H1 (cell line): ENCODE measurements around the gene TMEM271. TPM values are rescaled to one million over a fixed set of nuclear protein-coding genes. Genes with fewer than 3 reads are reported as not detected.

Source experiments
- CTCF ChIA-PET: fragments of 300-600 bp; sonication (Branson Sonifier 250); formaldehyde crosslinking; loops from one replicate; lab custom pipeline; 2021; ENCODE audit not compliant: partially characterized antibody; lab: Charles Lee
- POLR2A ChIA-PET: fragments of 300-600 bp; sonication (Branson Sonifier 250); formaldehyde crosslinking; loops from one replicate; lab custom pipeline; 2021; ENCODE audit warnings: inconsistent platforms; ENCODE audit not compliant: partially characterized antibody; lab: Charles Lee
- DNase-seq, 2 experiments: peaks; one replicate each; pipeline versions ENCODE4 v3.0.0 to v3.0.0-alpha.2; 2010 to 2022; ENCODE audit warnings: low spot score in 2 of 2, low read depth in 1 of 2, mixed read lengths in 1 of 2
- FAIRE-seq: peaks from 2 replicates; lab custom pipeline; 2011; peaks lifted over from hg19 to GRCh38; lab: Jason Lieb, UNC
- H2AFZ ChIP-seq: 2 replicates; pipeline ENCODE4 v1.8.1; 2012; ENCODE audit warnings: low read length, inconsistent platforms
- H2AK5ac ChIP-seq: 2 replicates; pipeline ENCODE4 v1.6.1; 2013; ENCODE audit warnings: low read depth, low read length
- H2BK120ac ChIP-seq: replicated peaks from 2 replicates; pipeline ENCODE3; 2013; ENCODE audit warnings: low read depth, low read length, inconsistent platforms
- H2BK12ac ChIP-seq: 2 replicates; pipeline ENCODE4 v1.6.1; 2013; ENCODE audit warnings: low read depth, low read length
- H2BK15ac ChIP-seq: 2 replicates; pipeline ENCODE4 v1.6.1; 2013; ENCODE audit warnings: low read length
- H2BK20ac ChIP-seq: 2 replicates; pipeline ENCODE4 v1.6.1; 2013; ENCODE audit warnings: low read length
- H2BK5ac ChIP-seq: 2 replicates; pipeline ENCODE4 v1.6.1; 2013; ENCODE audit warnings: low read depth, low read length
- H3K14ac ChIP-seq: 2 replicates; pipeline ENCODE4 v1.6.1; 2013; ENCODE audit warnings: inconsistent platforms; ENCODE audit not compliant: insufficient read length
- H3K18ac ChIP-seq: 2 replicates; pipeline ENCODE4 v1.6.1; 2013; ENCODE audit warnings: low read length; ENCODE audit errors: extremely low read depth
- H3K23ac ChIP-seq: 2 replicates; pipeline ENCODE4 v1.6.1; 2013; ENCODE audit warnings: inconsistent platforms; ENCODE audit not compliant: insufficient read length
- H3K23me2 ChIP-seq: 2 replicates; pipeline ENCODE4 v1.6.1; 2013; ENCODE audit warnings: low read depth, low read length
- H3K27ac ChIP-seq: 2 replicates; pipeline ENCODE4 v1.6.1; 2011; ENCODE audit warnings: low read depth, low read length, inconsistent platforms
- H3K27me3 ChIP-seq, 4 experiments: replicated peaks in 1 of 4; 1 replicate in 1 of 4; 2 replicates in 3 of 4; pipeline versions ENCODE4 v1.6.1 to v1.8.1; 2011 to 2013; ENCODE audit warnings: low read length in 3 of 4, mild to moderate bottlenecking in 3 of 4, inconsistent platforms in 2 of 4, mixed read lengths in 2 of 4, moderate library complexity in 1 of 4; ENCODE audit not compliant: control insufficient read depth in 3 of 4, insufficient read depth in 3 of 4; ENCODE audit errors: extremely low read depth in 1 of 4
- H3K36me3 ChIP-seq, 4 experiments: 2 replicates each; pipeline versions ENCODE4 v1.6.1 to v1.8.1; 2011 to 2013; ENCODE audit warnings: mild to moderate bottlenecking in 4 of 4, low read length in 3 of 4, moderate library complexity in 2 of 4, control low read depth in 1 of 4, inconsistent platforms in 1 of 4; ENCODE audit not compliant: insufficient read depth in 4 of 4, control insufficient read depth in 2 of 4
- H3K4ac ChIP-seq: replicated peaks from 2 replicates; pipeline ENCODE3; 2013; ENCODE audit warnings: low read length, low read depth, mixed read lengths, inconsistent platforms; ENCODE audit not compliant: insufficient read length
- H3K4me1 ChIP-seq, 4 experiments: replicated peaks in 1 of 4; 1 replicate in 1 of 4; 2 replicates in 3 of 4; pipeline versions ENCODE4 v1.6.1 to v1.8.1; 2011 to 2013; ENCODE audit warnings: low read length in 3 of 4, inconsistent platforms in 2 of 4, mixed read lengths in 1 of 4; ENCODE audit not compliant: insufficient read depth in 4 of 4, control insufficient read depth in 3 of 4
- H3K4me2 ChIP-seq, 2 experiments: 2 replicates each; pipeline versions ENCODE4 v1.6.1 to v1.8.1; 2011 to 2013; ENCODE audit warnings: low read depth in 2 of 2, low read length in 2 of 2, control low read depth in 1 of 2, inconsistent platforms in 1 of 2, mild to moderate bottlenecking in 1 of 2; ENCODE audit not compliant: insufficient read depth in 1 of 2
- H3K4me3 ChIP-seq, 4 experiments: fragments of 200-600, 300-600 bp in 1 of 4; sonication (generic), shearing (Covaris generic), sonication (Bioruptor Twin) in 1 of 4; 2 replicates each; pipeline versions ENCODE4 v1.5.1 to v1.8.1; 2011 to 2016; ENCODE audit warnings: low read length in 4 of 4, low read depth in 3 of 4, control low read depth in 2 of 4, inconsistent platforms in 2 of 4, mild to moderate bottlenecking in 2 of 4, mixed read lengths in 1 of 4, moderate library complexity in 1 of 4; ENCODE audit not compliant: insufficient read depth in 2 of 4; ENCODE audit errors: extremely low read depth in 1 of 4
- H3K56ac ChIP-seq: replicated peaks from 2 replicates; pipeline ENCODE3; 2013; ENCODE audit warnings: low read depth, mild to moderate bottlenecking, mixed read lengths, low read length, inconsistent platforms; ENCODE audit not compliant: insufficient read length
- H3K79me1 ChIP-seq: 2 replicates; pipeline ENCODE4 v1.6.1; 2013; ENCODE audit warnings: low read depth, low read length, control low read depth
- H3K79me2 ChIP-seq, 2 experiments: 2 replicates each; pipeline versions ENCODE4 v1.6.1 to v1.8.1; 2012 to 2013; ENCODE audit warnings: low read length in 2 of 2, mild to moderate bottlenecking in 2 of 2, inconsistent platforms in 1 of 2; ENCODE audit not compliant: insufficient read depth in 2 of 2, control insufficient read depth in 1 of 2
- H3K9ac ChIP-seq, 4 experiments: replicated peaks in 1 of 4; 1 replicate in 1 of 4; 2 replicates in 3 of 4; pipeline versions ENCODE4 v1.6.1 to v1.8.1; 2011 to 2013; ENCODE audit warnings: low read depth in 3 of 4, low read length in 3 of 4, control low read depth in 2 of 4, mild to moderate bottlenecking in 2 of 4, moderate library complexity in 2 of 4, inconsistent platforms in 1 of 4; ENCODE audit errors: extremely low read depth in 1 of 4
- H3K9me3 ChIP-seq, 2 experiments: 2 replicates each; pipeline versions ENCODE4 v1.6.1 to v1.8.1; 2012 to 2013; ENCODE audit warnings: mild to moderate bottlenecking in 2 of 2, moderate library complexity in 2 of 2, control low read depth in 1 of 2, inconsistent platforms in 1 of 2, low read depth in 1 of 2, low read length in 1 of 2, mixed read lengths in 1 of 2; ENCODE audit not compliant: insufficient read depth in 2 of 2
- H4K20me1 ChIP-seq, 2 experiments: replicated peaks in 1 of 2; 2 replicates each; pipeline versions ENCODE3 to v1.8.1; 2011 to 2013; ENCODE audit warnings: inconsistent platforms in 2 of 2, low read length in 2 of 2, mild to moderate bottlenecking in 1 of 2; ENCODE audit not compliant: insufficient read depth in 2 of 2, control insufficient read depth in 1 of 2
- H4K5ac ChIP-seq: 2 replicates; pipeline ENCODE4 v1.6.1; 2013; ENCODE audit warnings: low read length, low read depth, mixed read lengths, inconsistent platforms; ENCODE audit not compliant: insufficient read length
- H4K8ac ChIP-seq: 2 replicates; pipeline ENCODE4 v1.8.0; 2013; ENCODE audit warnings: mild to moderate bottlenecking, moderate library complexity, low read length, inconsistent platforms; ENCODE audit not compliant: insufficient read depth; ENCODE audit errors: extremely low read depth
- H4K91ac ChIP-seq: replicated peaks from 2 replicates; pipeline ENCODE3; 2013; ENCODE audit warnings: low read length, mixed read lengths, inconsistent platforms; ENCODE audit not compliant: insufficient read length
- ASH2L ChIP-seq: fragments of 200-600, 300-600 bp; sonication (generic); IDR thresholded peaks from one replicate; pipeline ENCODE4 v1.7.1; 2017; ENCODE audit warnings: low read length
- CHD2 ChIP-seq: IDR thresholded peaks from 2 replicates; pipeline ENCODE4 v1.6.1; 2012; ENCODE audit warnings: low read length, improper control_type of control experiment
- FOSL1 ChIP-seq: IDR thresholded peaks from 2 replicates; pipeline ENCODE4 v1.6.1; 2011; ENCODE audit warnings: mild to moderate bottlenecking, low read depth, low read length, moderate library complexity; ENCODE audit not compliant: insufficient read depth
- KDM4A ChIP-seq: IDR thresholded peaks from one replicate; pipeline ENCODE4 v1.7.1; 2012; ENCODE audit warnings: low read depth, mild to moderate bottlenecking, moderate library complexity, low read length, inconsistent platforms; ENCODE audit not compliant: severe bottlenecking
- KDM5A ChIP-seq: fragments of 200-600 bp; IDR thresholded peaks from 2 replicates; pipeline ENCODE4 v1.7.1; 2012; ENCODE audit warnings: mild to moderate bottlenecking, low read length, inconsistent platforms, mixed read lengths
- SIRT6 ChIP-seq: IDR thresholded peaks from one replicate; pipeline ENCODE4 v1.7.1; 2012; ENCODE audit warnings: low read length, inconsistent platforms
- SP4 ChIP-seq: IDR thresholded peaks from 2 replicates; pipeline ENCODE4 v1.6.1; 2012; ENCODE audit warnings: low read length, inconsistent platforms
- WGBS, 2 experiments: shearing (Covaris generic) in 1 of 2; methylation state at CpG; one replicate each; pipeline versions ENCODE4 v1.1.6 to v1.1.7; 2013 to 2015; ENCODE audit warnings: low lambda C conversion rate in 2 of 2, mixed read lengths in 2 of 2, inconsistent platforms in 1 of 2, low coverage in 1 of 2, missing lambda C conversion rate in 1 of 2; ENCODE audit not compliant: insufficient replicate concordance in 2 of 2, insufficient coverage in 1 of 2, insufficient read length in 1 of 2; ENCODE audit errors: extremely low coverage in 1 of 2, missing lambda C conversion rate in 1 of 2; 5-methylcytosine and 5-hydroxymethylcytosine counted together
- polyA plus RNA-seq, 7 experiments: library from polyadenylated mRNA; depleted of rRNA in 3 of 7; stranded (reverse) in 5 of 7; unstranded in 2 of 7; fragments of >200 nt in 5 of 7; fragments of 200-250 nt in 2 of 7; gene quantifications; 1 replicate in 5 of 7; 2 replicates in 1 of 7; 4 replicates in 1 of 7; pipeline versions ENCODE4 v1.2.1 to v1.2.3, GENCODE V29; 2011 to 2013; ENCODE audit warnings: missing spikeins in 2 of 7, mixed read lengths in 2 of 7
- total RNA-seq: library from RNA; stranded (reverse); fragmentation: NEBNext Ultra II Directional; extraction: Animal tissue kit (Norgen Biotek cat#: 25700); gene quantifications from 2 replicates; pipeline ENCODE4 v1.2.1, GENCODE V29; 2021

Gene TMEM271
- total and polyA plus RNA-seq, 2 of the 8 experiments (the other 6 are each of a cell fraction or from before 2014, with no cell fraction given), result 0.08 to 0.35 TPM

DNA sequence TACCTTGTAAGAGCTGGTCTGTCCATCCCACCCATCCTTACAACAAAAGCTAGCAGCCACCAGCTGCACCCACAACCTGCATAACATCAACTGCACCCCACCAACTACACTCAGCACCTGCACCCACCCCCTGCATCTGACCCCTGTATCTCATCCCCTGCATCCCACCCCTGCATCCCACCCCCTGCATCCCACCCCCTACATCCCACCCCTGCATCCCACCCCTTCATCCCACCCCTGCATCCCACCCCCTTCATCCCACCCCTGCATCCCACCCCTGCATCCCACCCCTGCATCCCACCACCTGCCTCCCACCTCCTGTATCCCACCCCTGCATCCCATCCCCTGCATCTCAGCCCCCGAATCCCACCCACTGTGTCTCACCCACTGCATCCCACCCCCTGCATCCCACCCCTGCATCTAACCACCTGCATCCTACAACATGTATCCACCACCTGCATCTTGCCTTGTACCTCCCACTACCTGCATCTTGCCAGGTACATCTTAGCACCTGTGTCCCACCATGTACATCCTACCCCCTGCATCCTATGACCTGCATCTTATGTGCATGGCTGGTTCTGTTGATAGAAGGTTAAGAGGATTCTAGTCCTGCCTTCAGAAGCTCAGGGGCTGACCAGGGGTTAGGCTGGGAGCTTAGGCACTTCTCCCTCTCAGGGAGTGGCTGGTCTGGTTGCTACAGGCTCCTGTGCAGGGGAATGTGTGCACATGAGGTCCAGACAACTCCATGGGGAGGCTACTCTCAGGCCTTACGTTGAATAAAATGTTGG is 9.4 kb downstream of the TMEM271 start:
- H2AFZ ChIP-seq, result no peak overlapping the region
- no peak overlapping the region for H3K27ac ChIP-seq
- peaks cover 9 to 18% of the 10 kb centered on the region in 2 experiments for H3K9me3 ChIP-seq
- no peak overlapping the region for H2BK20ac ChIP-seq
- H3K23me2 ChIP-seq, result no peaks in the 10 kb centered on the region
- DNase-seq, result no peak
- TF ChIP-seq FOSL1 (no peak), CHD2 (no peak), SIRT6 (no peak), SP4 (no peak), ASH2L (no peak), KDM5A (no peak), KDM4A (no peak)
- no peak overlapping the region for H3K14ac ChIP-seq
- no peak overlapping the region for H2BK120ac ChIP-seq
- no peak overlapping the region for H3K18ac ChIP-seq
- peaks cover 0 to 2% (median 0%) of the 10 kb centered on the region in 4 experiments; a peak in 1 of 7 replicates for H3K4me1 ChIP-seq
- H3K4me2 ChIP-seq, result no peak overlapping the region
- H4K5ac ChIP-seq, result no peak overlapping the region
- H3K79me2 ChIP-seq, result no peaks in the 10 kb centered on the region
- H3K79me1 ChIP-seq, result no peaks in the 10 kb centered on the region
- no peak overlapping the region for H2BK12ac ChIP-seq
- whole genome bisulfite sequencing, 2 experiments, result 77% methylated on average over 1 of the region's 2 CpGs; no CpG with 5 or more reads in 1 of the 2 experiments
- peaks cover 0 to 9% (median 3%) of the 10 kb centered on the region in 4 experiments; a peak in 6 of 7 replicates for H3K27me3 ChIP-seq
- no peak overlapping the region for H2BK5ac ChIP-seq
- peaks cover 0 to 8% of the 10 kb centered on the region in 2 experiments for H4K20me1 ChIP-seq
- H3K23ac ChIP-seq, result no peak overlapping the region
- no peak overlapping the region for H2BK15ac ChIP-seq
- H3K36me3 ChIP-seq, result no peaks in the 10 kb centered on the region
- no peak overlapping the region for H3K4me3 ChIP-seq
- H3K4ac ChIP-seq, result no peak overlapping the region
- H4K91ac ChIP-seq, result no peak overlapping the region
- H3K56ac ChIP-seq, result no peak overlapping the region
- H2AK5ac ChIP-seq, result no peak overlapping the region
- H3K9ac ChIP-seq, result no peak overlapping the region
- ChIA-PET POLR2A (no interaction called here), CTCF (no interaction called here)
- no peak for FAIRE-seq
- H4K8ac ChIP-seq, result no peak overlapping the region
